HepG2 (cell line): ENCODE results near the gene ZNF324B. TPM values are rescaled to one million over a fixed set of nuclear protein-coding genes. Genes with fewer than 3 reads are reported as not detected.

Experiments used
- ARNT ChIP-seq: fragments of 450-650 bp; IDR thresholded peaks from 2 replicates; pipeline ENCODE4 v1.6.1; 2017
- CREB1 ChIP-seq, 2 experiments: fragments of 450-650 bp in 1 of 2; IDR thresholded peaks; 2 replicates each; pipeline ENCODE4 v1.6.1; 2016 to 2017; ENCODE audit warnings: control low read depth in 1 of 2, mild to moderate bottlenecking in 1 of 2, missing compliant biosample characterization in 1 of 2, missing genetic modification characterization in 1 of 2
- E2F1 ChIP-seq: sonication (generic); formaldehyde crosslinking; IDR thresholded peaks from 2 replicates; pipeline ENCODE4 v1.5.0; 2020; ENCODE audit warnings: missing genetic modification reagents
- FOXK2 ChIP-seq: fragments of 450-650 bp; IDR thresholded peaks from 2 replicates; pipeline ENCODE4 v1.6.1; 2016
- GATA4 ChIP-seq: sonication (generic); IDR thresholded peaks from 2 replicates; pipeline ENCODE4 v1.6.1; 2016; ENCODE audit warnings: antibody characterized with exemption, low read depth, borderline replicate concordance
- HMGXB3 ChIP-seq: sonication (generic); formaldehyde crosslinking; IDR thresholded peaks from 2 replicates; pipeline ENCODE4 v1.4.0; 2020; ENCODE audit warnings: missing genetic modification reagents, borderline replicate concordance
- TSC22D2 ChIP-seq: sonication (generic); formaldehyde crosslinking; IDR thresholded peaks from 2 replicates; pipeline ENCODE4 v1.5.1; 2020; ENCODE audit warnings: missing genetic modification reagents, mild to moderate bottlenecking, borderline replicate concordance
- ZNF124 ChIP-seq: sonication (generic); formaldehyde crosslinking; IDR thresholded peaks from 2 replicates; pipeline ENCODE4 v1.4.0; 2020; ENCODE audit warnings: missing genetic modification reagents
- ZNF33B ChIP-seq: sonication (generic); formaldehyde crosslinking; IDR thresholded peaks from 2 replicates; pipeline ENCODE4 v1.5.1; 2020; ENCODE audit warnings: mild to moderate bottlenecking, missing genetic modification reagents
- ZNF484 ChIP-seq: sonication (generic); formaldehyde crosslinking; IDR thresholded peaks from 2 replicates; pipeline ENCODE4 v1.5.1; 2020; ENCODE audit warnings: mild to moderate bottlenecking, low read depth, missing genetic modification reagents, borderline replicate concordance
- ZNF83 ChIP-seq: sonication (generic); formaldehyde crosslinking; IDR thresholded peaks from 2 replicates; pipeline ENCODE4 v1.4.0; 2020; ENCODE audit warnings: missing genetic modification reagents, mild to moderate bottlenecking, borderline replicate concordance
- ZSCAN29 ChIP-seq: sonication (generic); formaldehyde crosslinking; conservative IDR thresholded peaks from 2 replicates; pipeline ENCODE4 v1.4.0; 2020; ENCODE audit warnings: mild to moderate bottlenecking, missing genetic modification reagents
- polyA plus RNA-seq, 8 experiments: library from polyadenylated mRNA; depleted of rRNA in 3 of 8; stranded (reverse) in 7 of 8; unstranded in 1 of 8; fragments of >200 nt; fragmentation: Illumina TruSeq in 4 of 8; extraction: Trizol in 4 of 8; gene quantifications; 2 replicates each; pipeline versions ENCODE4 v1.2.1 to v1.2.3, GENCODE V29; 2011 to 2016; ENCODE audit warnings: low read depth in 4 of 8, missing spikeins in 1 of 8, mixed read lengths in 1 of 8; ENCODE audit not compliant: insufficient read depth in 1 of 8
- total RNA-seq, 5 experiments: library from RNA; depleted of rRNA; stranded (reverse); fragments of >200 nt; fragmentation: Illumina TruSeq; extraction: Trizol; gene quantifications; 2 replicates each; pipeline ENCODE4 v1.2.3, GENCODE V29; 2016; ENCODE audit warnings: low read depth in 1 of 5
- TF ChIP-seq, protein P1 (sequence below): sonication (generic); formaldehyde crosslinking; IDR thresholded peaks from 2 replicates; pipeline ENCODE4 v1.9.0; 2022; ENCODE audit warnings: low read depth, missing genetic modification reagents
- TF ChIP-seq, protein P2 (sequence below): sonication (generic); formaldehyde crosslinking; IDR thresholded peaks from 2 replicates; pipeline ENCODE4 v1.4.0; 2020; ENCODE audit warnings: missing genetic modification reagents
- TF ChIP-seq, protein P3 (sequence below): sonication (generic); formaldehyde crosslinking; IDR thresholded peaks from 2 replicates; pipeline ENCODE4 v1.5.0; 2020; ENCODE audit warnings: missing genetic modification reagents

The ZNF324B gene
- total and polyA plus RNA-seq, 2 of the 13 experiments (the other 11 are each of a cell fraction or from before 2014, with no cell fraction given) = 0.53 to 3.0 TPM

GRCh38 chr19:58451358-58452101 lies at the start of gene ZNF324B (continued):
- TF ChIP-seq, protein P1, sequence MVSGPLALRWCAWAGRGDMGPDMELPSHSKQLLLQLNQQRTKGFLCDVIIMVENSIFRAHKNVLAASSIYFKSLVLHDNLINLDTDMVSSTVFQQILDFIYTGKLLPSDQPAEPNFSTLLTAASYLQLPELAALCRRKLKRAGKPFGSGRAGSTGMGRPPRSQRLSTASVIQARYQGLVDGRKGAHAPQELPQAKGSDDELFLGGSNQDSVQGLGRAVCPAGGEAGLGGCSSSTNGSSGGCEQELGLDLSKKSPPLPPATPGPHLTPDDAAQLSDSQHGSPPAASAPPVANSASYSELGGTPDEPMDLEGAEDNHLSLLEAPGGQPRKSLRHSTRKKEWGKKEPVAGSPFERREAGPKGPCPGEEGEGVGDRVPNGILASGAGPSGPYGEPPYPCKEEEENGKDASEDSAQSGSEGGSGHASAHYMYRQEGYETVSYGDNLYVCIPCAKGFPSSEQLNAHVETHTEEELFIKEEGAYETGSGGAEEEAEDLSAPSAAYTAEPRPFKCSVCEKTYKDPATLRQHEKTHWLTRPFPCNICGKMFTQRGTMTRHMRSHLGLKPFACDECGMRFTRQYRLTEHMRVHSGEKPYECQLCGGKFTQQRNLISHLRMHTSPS (CRISPR knock-in tag) = peak; percentile 37; the same call in 1 of the 2 replicates
- TF ChIP-seq ZNF124 (CRISPR knock-in tag) (no peak), ZSCAN29 (CRISPR knock-in tag) (no peak), CREB1 (IDR thresholded peaks at IDR 0.05) (peak; percentile 65), CREB1 (CRISPR knock-in tag; IDR thresholded peaks at IDR 0.05) (peak; percentile 56; the same call in 1 of the 2 replicates), ZNF33B (CRISPR knock-in tag) (no peak), ZNF484 (CRISPR knock-in tag) (no peak), GATA4 (no peak), ZNF83 (CRISPR knock-in tag) (no peak), FOXK2 (no peak), TSC22D2 (CRISPR knock-in tag) (no peak), E2F1 (CRISPR knock-in tag) (peak; percentile 64), ARNT (no peak), HMGXB3 (CRISPR knock-in tag) (peak; percentile 24; the same call in 1 of the 2 replicates)
- TF ChIP-seq, protein P2, sequence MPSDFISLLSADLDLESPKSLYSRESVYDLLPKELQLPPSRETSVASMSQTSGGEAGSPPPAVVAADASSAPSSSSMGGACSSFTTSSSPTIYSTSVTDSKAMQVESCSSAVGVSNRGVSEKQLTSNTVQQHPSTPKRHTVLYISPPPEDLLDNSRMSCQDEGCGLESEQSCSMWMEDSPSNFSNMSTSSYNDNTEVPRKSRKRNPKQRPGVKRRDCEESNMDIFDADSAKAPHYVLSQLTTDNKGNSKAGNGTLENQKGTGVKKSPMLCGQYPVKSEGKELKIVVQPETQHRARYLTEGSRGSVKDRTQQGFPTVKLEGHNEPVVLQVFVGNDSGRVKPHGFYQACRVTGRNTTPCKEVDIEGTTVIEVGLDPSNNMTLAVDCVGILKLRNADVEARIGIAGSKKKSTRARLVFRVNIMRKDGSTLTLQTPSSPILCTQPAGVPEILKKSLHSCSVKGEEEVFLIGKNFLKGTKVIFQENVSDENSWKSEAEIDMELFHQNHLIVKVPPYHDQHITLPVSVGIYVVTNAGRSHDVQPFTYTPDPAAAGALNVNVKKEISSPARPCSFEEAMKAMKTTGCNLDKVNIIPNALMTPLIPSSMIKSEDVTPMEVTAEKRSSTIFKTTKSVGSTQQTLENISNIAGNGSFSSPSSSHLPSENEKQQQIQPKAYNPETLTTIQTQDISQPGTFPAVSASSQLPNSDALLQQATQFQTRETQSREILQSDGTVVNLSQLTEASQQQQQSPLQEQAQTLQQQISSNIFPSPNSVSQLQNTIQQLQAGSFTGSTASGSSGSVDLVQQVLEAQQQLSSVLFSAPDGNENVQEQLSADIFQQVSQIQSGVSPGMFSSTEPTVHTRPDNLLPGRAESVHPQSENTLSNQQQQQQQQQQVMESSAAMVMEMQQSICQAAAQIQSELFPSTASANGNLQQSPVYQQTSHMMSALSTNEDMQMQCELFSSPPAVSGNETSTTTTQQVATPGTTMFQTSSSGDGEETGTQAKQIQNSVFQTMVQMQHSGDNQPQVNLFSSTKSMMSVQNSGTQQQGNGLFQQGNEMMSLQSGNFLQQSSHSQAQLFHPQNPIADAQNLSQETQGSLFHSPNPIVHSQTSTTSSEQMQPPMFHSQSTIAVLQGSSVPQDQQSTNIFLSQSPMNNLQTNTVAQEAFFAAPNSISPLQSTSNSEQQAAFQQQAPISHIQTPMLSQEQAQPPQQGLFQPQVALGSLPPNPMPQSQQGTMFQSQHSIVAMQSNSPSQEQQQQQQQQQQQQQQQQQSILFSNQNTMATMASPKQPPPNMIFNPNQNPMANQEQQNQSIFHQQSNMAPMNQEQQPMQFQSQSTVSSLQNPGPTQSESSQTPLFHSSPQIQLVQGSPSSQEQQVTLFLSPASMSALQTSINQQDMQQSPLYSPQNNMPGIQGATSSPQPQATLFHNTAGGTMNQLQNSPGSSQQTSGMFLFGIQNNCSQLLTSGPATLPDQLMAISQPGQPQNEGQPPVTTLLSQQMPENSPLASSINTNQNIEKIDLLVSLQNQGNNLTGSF (CRISPR knock-in tag) = no peak
- TF ChIP-seq, protein P3, sequence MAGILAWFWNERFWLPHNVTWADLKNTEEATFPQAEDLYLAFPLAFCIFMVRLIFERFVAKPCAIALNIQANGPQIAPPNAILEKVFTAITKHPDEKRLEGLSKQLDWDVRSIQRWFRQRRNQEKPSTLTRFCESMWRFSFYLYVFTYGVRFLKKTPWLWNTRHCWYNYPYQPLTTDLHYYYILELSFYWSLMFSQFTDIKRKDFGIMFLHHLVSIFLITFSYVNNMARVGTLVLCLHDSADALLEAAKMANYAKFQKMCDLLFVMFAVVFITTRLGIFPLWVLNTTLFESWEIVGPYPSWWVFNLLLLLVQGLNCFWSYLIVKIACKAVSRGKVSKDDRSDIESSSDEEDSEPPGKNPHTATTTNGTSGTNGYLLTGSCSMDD (CRISPR knock-in tag) = no peak
